ENCODE data around the gene ADD3.

ADD3 gene

DNA sequence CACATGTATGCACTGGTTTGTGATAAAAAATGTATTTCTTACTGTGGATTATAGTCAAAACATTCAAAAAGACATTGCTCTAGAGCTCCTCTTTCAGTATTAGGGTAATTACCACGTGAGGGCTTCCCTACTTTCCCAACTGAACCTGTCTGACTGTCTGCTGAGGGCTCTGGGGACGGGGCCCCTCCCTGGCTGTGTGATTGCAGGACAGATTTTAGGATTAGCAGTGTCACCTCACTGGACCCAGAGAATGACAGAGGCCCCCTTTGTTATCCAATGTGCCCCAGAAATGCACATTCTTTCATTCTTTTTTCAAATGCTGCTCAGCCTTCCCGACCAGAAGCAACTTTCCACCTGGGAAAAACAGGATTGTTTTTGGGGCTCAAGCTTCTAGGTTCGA is 156.1 kb downstream of the ADD3 start:
- Histone ChIP-seq H3K4me2 (ENCODE audit: low read depth, low read length, poor library complexity, severe bottlenecking) (no peak overlapping the region), H3K27me3 (ENCODE audit: insufficient read depth, low read length, poor library complexity, severe bottlenecking) (peaks cover 96% of the 10 kb centered on the region)

DNA sequence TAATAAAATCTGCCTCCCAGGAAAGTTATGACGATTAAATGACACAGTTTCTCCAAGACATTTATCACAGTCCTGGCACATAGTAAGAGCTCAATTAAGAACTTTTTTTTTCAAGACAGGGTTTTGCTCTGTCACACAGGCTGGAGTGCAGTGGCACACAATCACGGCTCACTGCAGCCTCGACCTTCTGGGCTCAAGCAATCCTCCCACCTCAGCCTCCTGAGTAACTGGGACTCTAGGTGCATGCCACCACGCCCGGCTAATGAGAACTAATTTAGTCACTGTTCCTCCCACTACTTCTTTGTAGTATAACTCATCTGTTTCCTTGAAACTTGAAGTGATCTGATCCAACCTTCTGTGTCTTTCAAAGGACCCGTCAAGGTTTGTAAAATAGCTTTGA is 157.5 kb downstream of the ADD3 start:
- H3K36me3 ChIP-seq (ENCODE audit: insufficient read depth, low read length) = no peaks in the 10 kb centered on the region
- no peaks in the 10 kb centered on the region for H3K79me2 ChIP-seq (ENCODE audit: insufficient read depth, low read length)
- H3K9me3 ChIP-seq (ENCODE audit: insufficient read depth, low read depth, low read length) = no peaks in the 10 kb centered on the region
- H2AFZ ChIP-seq (ENCODE audit: low read length) = no peak overlapping the region
- H3K9me2 ChIP-seq (replicated peaks; ENCODE audit: low read depth, low read length) = no peaks in the 10 kb centered on the region
- no peak overlapping the region for H3K9ac ChIP-seq (ENCODE audit: low read depth, low read length, poor library complexity, severe bottlenecking)
- no peaks in the 10 kb centered on the region for H3F3A ChIP-seq (ENCODE audit: low read depth)
- no peak overlapping the region for H3K4me3 ChIP-seq (ENCODE audit: low read length, poor library complexity, severe bottlenecking)
- H4K20me1 ChIP-seq (ENCODE audit: insufficient read depth, low read length, poor library complexity, severe bottlenecking) = no peaks in the 10 kb centered on the region
- TF ChIP-seq, protein P1, sequence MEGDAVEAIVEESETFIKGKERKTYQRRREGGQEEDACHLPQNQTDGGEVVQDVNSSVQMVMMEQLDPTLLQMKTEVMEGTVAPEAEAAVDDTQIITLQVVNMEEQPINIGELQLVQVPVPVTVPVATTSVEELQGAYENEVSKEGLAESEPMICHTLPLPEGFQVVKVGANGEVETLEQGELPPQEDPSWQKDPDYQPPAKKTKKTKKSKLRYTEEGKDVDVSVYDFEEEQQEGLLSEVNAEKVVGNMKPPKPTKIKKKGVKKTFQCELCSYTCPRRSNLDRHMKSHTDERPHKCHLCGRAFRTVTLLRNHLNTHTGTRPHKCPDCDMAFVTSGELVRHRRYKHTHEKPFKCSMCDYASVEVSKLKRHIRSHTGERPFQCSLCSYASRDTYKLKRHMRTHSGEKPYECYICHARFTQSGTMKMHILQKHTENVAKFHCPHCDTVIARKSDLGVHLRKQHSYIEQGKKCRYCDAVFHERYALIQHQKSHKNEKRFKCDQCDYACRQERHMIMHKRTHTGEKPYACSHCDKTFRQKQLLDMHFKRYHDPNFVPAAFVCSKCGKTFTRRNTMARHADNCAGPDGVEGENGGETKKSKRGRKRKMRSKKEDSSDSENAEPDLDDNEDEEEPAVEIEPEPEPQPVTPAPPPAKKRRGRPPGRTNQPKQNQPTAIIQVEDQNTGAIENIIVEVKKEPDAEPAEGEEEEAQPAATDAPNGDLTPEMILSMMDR (conservative IDR thresholded peaks at IDR 0.05; ENCODE audit: low read length) = no peak
- H3K4me1 ChIP-seq (ENCODE audit: insufficient read depth, low read length, poor library complexity, severe bottlenecking) = no peaks in the 10 kb centered on the region
- no peak overlapping the region for H3K4me2 ChIP-seq (ENCODE audit: low read depth, low read length, poor library complexity, severe bottlenecking)
- H3K27me3 ChIP-seq (ENCODE audit: insufficient read depth, low read length, poor library complexity, severe bottlenecking) = peaks cover 96% of the 10 kb centered on the region

More for the DNA sequence above, 156.1 kb downstream of the ADD3 start:
- Histone ChIP-seq H3K9ac (ENCODE audit: low read depth, low read length, poor library complexity, severe bottlenecking) (no peak overlapping the region), H3K4me3 (ENCODE audit: low read length, poor library complexity, severe bottlenecking) (no peak overlapping the region), H3K79me2 (ENCODE audit: insufficient read depth, low read length) (no peaks in the 10 kb centered on the region), H3K4me1 (ENCODE audit: insufficient read depth, low read length, poor library complexity, severe bottlenecking) (no peaks in the 10 kb centered on the region), H3F3A (ENCODE audit: low read depth) (no peaks in the 10 kb centered on the region), H3K9me3 (ENCODE audit: insufficient read depth, low read depth, low read length) (no peaks in the 10 kb centered on the region), H3K9me2 (replicated peaks; ENCODE audit: low read depth, low read length) (no peaks in the 10 kb centered on the region), H2AFZ (ENCODE audit: low read length) (no peak overlapping the region), H3K36me3 (ENCODE audit: insufficient read depth, low read length) (no peaks in the 10 kb centered on the region), H4K20me1 (ENCODE audit: insufficient read depth, low read length, poor library complexity, severe bottlenecking) (no peaks in the 10 kb centered on the region)
- TF ChIP-seq EZH2phosphoT487 (IDR thresholded peaks at IDR 0.05; ENCODE audit: borderline replicate concordance) = no peak
- TF ChIP-seq, protein P1 (conservative IDR thresholded peaks at IDR 0.05; ENCODE audit: low read length) = no peak

DNA sequence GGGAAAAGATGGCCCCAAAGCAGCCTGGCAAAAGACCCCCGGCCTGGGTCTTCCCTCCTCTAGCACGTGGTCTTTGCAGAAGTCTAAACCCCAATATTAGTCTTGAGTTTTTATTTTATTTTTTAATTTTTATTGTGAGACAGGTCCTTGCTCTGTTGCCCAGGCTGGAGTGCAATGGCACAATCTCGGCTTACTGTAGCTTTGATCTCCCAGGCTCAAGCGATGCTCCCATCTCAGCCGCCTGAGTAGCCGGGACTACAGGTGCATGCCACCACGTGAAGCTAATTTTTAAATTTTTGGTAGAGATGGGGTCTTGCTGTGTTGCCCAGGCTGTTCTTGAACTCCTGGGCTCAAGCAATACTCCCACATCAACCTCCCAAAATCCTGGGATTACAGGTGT is 159.4 kb downstream of the ADD3 start:
- no peak overlapping the region for H3K9ac ChIP-seq (ENCODE audit: low read depth, low read length, poor library complexity, severe bottlenecking)
- H3K79me2 ChIP-seq (ENCODE audit: insufficient read depth, low read length) = no peaks in the 10 kb centered on the region
- no peak overlapping the region for H3K4me2 ChIP-seq (ENCODE audit: low read depth, low read length, poor library complexity, severe bottlenecking)
- TF ChIP-seq, protein P1 (conservative IDR thresholded peaks at IDR 0.05; ENCODE audit: low read length) = no peak
- no peak for TF ChIP-seq EZH2phosphoT487 (IDR thresholded peaks at IDR 0.05; ENCODE audit: borderline replicate concordance)
- H3K4me1 ChIP-seq (ENCODE audit: insufficient read depth, low read length, poor library complexity, severe bottlenecking) = no peaks in the 10 kb centered on the region
- H3K9me2 ChIP-seq (replicated peaks; ENCODE audit: low read depth, low read length) = no peaks in the 10 kb centered on the region
- H3F3A ChIP-seq (ENCODE audit: low read depth) = no peaks in the 10 kb centered on the region
- H3K9me3 ChIP-seq (ENCODE audit: insufficient read depth, low read depth, low read length) = no peaks in the 10 kb centered on the region
- no peaks in the 10 kb centered on the region for H4K20me1 ChIP-seq (ENCODE audit: insufficient read depth, low read length, poor library complexity, severe bottlenecking)
- peaks cover 96% of the 10 kb centered on the region for H3K27me3 ChIP-seq (ENCODE audit: insufficient read depth, low read length, poor library complexity, severe bottlenecking)
- H3K4me3 ChIP-seq (ENCODE audit: low read length, poor library complexity, severe bottlenecking) = no peak overlapping the region
- H2AFZ ChIP-seq (ENCODE audit: low read length) = no peak overlapping the region
- H3K36me3 ChIP-seq (ENCODE audit: insufficient read depth, low read length) = no peaks in the 10 kb centered on the region
